Measurements from ENCODE around the gene ANKRD23. TPM values are rescaled to one million over a fixed set of nuclear protein-coding genes. Genes with fewer than 3 reads are reported as not detected.
A peak's percentile ranks its signal among the peaks of the same experiment; 100 is the strongest.

The ANKRD23 gene
- total RNA-seq, 1 donor from 2014 or later, result 5.5 TPM

- no peak for DNase-seq
- no peak for ATAC-seq
- intact Hi-C loops (cut with micrococcal nuclease), result no loop called here
These were observed 3.0 kb upstream of the ANKRD23 start for GRCh38 chr2:96846825-96847224.

- ATAC-seq, result no peak
- intact Hi-C loops (cut with micrococcal nuclease), result no loop called here
- DNase-seq, result no peak
These were observed 586 bp upstream of the ANKRD23 start for GRCh38 chr2:96844405-96844808.

GRCh38 chr2:96842600-96842999, 1.2 kb downstream of the ANKRD23 start:
- intact Hi-C loops (cut with micrococcal nuclease), result no loop called here
- peak; percentile 83 for DNase-seq
- peak; percentile 88 for ATAC-seq

- DNase-seq (no peak), ATAC-seq (peak; percentile 25)
- intact Hi-C loops (cut with micrococcal nuclease), result no loop called here
These were observed 1.9 kb downstream of the ANKRD23 start for GRCh38 chr2:96841701-96842495.

GRCh38 chr2:96839875-96840850, 3.7 kb downstream of the ANKRD23 start:
- intact Hi-C loops (cut with micrococcal nuclease), result no loop called here
- no peak for ATAC-seq
- no peak for DNase-seq

GRCh38 chr2:96839293-96839874, 4.4 kb downstream of the ANKRD23 start:
- ATAC-seq (no peak), DNase-seq (peak; percentile 74)
- intact Hi-C loops (cut with micrococcal nuclease), result no loop called here

GRCh38 chr2:96838345-96839292, 5.2 kb downstream of the ANKRD23 start:
- DNase-seq (no peak), ATAC-seq (no peak)

GRCh38 chr2:96837575-96837974, 6.2 kb downstream of the ANKRD23 start:
- intact Hi-C loops (cut with micrococcal nuclease), result no loop called here
- ATAC-seq (no peak), DNase-seq (no peak)

More at GRCh38 chr2:96838345-96839292, 5.2 kb downstream of the ANKRD23 start:
- intact Hi-C loops (cut with micrococcal nuclease), result no loop called here

GRCh38 chr2:96835830-96836229, 8.0 kb downstream of the ANKRD23 start:
- ATAC-seq (no peak), DNase-seq (no peak)
- intact Hi-C loops (cut with micrococcal nuclease), result no loop called here

- intact Hi-C loops (cut with micrococcal nuclease), result no loop called here
- ATAC-seq, result peak; percentile 84
- peak; percentile 81 for DNase-seq
These were observed 10.9 kb downstream of the ANKRD23 start for GRCh38 chr2:96832754-96833507.

- intact Hi-C loops (cut with micrococcal nuclease), result no loop called here
- DNase-seq (no peak), ATAC-seq (no peak)
These were observed 11.4 kb downstream of the ANKRD23 start for GRCh38 chr2:96832408-96832753.

GRCh38 chr2:96831679-96832078, 12.1 kb downstream of the ANKRD23 start:
- no peak for DNase-seq
- peak; percentile 73 for ATAC-seq
- intact Hi-C loops (cut with micrococcal nuclease), result no loop called here

GRCh38 chr2:96830044-96830562, 13.7 kb downstream of the ANKRD23 start:
- no peak for ATAC-seq
- intact Hi-C loops (cut with micrococcal nuclease), result no loop called here
- DNase-seq, result no peak

GRCh38 chr2:96828874-96829273, 14.9 kb downstream of the ANKRD23 start:
- ATAC-seq, result no peak
- no peak for DNase-seq
- intact Hi-C loops (cut with micrococcal nuclease), result no loop called here

GRCh38 chr2:96828436-96828835, 15.4 kb downstream of the ANKRD23 start:
- ATAC-seq (no peak), DNase-seq (no peak)
- intact Hi-C loops (cut with micrococcal nuclease), result no loop called here

- no peak for ATAC-seq
- no peak for DNase-seq
- intact Hi-C loops (cut with micrococcal nuclease), result no loop called here
These were observed 17.1 kb downstream of the ANKRD23 start for GRCh38 chr2:96826546-96827278.

GRCh38 chr2:96825057-96825456, 18.8 kb downstream of the ANKRD23 start:
- DNase-seq, result no peak

More at GRCh38 chr2:96825057-96825456, 18.8 kb downstream of the ANKRD23 start:
- intact Hi-C loops (cut with micrococcal nuclease), result no loop called here
- ATAC-seq, result no peak

Measured in left ventricle myocardium superior (tissue), 1 donor.